ENCODE measurements around the gene DYNLT2. TPM values are rescaled to one million over a fixed set of nuclear protein-coding genes. Genes with fewer than 3 reads are reported as not detected.

The DYNLT2 gene
- 5.6 TPM for polyA plus RNA-seq (2012; ENCODE audit: insufficient read depth, insufficient read length)

DNA sequence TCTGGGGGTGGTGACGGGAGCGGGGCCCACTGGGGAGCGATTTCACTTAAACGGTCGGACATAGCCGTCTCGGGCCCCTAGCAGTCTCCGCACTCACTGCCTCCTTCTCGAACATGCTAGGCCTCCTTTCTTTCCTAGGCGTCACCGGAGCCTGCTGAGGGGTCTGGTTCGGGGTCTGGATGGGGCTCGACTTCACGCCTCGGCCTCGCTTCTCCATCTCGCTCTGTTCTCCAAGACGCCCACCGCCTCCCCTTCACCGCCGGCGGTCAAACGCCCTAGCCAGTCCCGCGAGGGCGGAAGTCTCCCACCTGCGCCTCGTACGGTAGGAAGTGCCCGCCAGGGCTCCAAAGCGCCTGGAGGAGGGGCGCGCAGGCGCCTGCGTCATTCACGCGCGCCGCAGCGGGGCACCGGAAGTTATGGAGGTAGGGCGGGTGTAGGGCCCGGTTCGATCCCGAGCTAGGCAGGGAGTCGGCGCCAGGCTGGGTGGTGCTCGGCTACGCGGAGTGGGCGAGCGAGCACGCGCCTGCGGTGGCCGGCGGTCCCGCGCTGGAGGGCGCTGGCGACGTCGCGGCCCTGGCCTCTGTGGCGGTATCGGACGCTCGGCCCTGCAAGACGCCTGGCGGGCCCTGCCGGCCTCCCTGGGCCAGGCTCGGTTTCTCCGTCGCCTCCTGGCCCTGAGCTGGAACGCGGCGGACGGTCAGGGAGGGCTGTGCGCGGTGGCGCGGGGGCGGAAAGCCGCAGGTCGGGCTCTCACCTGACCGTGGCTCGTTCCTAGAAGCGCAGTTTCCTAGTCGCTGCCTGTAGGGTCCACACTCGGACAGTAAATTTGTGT, at the start of gene DYNLT2, which contains the start of gene ERMARD:
DYNLT2 (minus strand) TSS at position 331 of the 832 bp plus-strand sequence; CDS start at position 217, 114 bp downstream.
ERMARD (plus strand) TSS at position 381 of the 832 bp plus-strand sequence; CDS start at position 417, 36 bp downstream.
- DNase-seq (ENCODE audit: low read depth, low spot score) = peak; percentile 89
- H3K4me3 ChIP-seq (ENCODE audit: low read length) = peak within 1 kb of the TSS; percentile 89

GRCh38 chr6:169800668-169801395, 49.5 kb upstream of the DYNLT2 start:
- no peak for DNase-seq (ENCODE audit: low read depth, low spot score)
- no peak overlapping the region for H3K4me3 ChIP-seq (ENCODE audit: low read length)

DNA sequence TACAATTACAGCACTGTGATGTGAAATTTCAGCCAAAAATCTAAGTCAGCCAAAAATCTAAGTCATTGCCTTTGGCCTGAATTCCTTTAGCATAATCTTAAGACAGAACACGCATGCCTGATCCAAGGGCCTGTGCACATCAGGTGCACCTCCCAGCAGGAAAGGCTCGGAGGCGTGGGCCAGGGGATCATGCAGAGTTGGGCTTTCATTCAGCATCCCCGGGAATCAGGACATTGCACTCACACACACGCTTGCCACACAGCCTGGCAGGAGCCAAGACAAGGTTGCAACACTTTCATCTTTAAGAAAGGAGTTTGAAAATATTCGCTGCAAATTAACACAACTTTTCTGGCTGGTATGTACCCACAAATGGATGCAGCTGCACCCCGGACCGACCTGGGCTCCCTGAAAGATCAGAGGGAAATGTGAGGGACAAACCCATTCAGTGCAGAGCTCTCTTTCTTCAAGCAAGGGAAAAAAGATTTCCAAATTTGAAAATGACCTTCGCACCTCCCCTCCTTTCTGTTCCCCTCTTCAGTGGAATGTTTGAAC, 48.8 kb upstream of the DYNLT2 start:
- no peak for DNase-seq (ENCODE audit: low read depth, low spot score)
- no peak overlapping the region for H3K4me3 ChIP-seq (ENCODE audit: low read length)

DNA sequence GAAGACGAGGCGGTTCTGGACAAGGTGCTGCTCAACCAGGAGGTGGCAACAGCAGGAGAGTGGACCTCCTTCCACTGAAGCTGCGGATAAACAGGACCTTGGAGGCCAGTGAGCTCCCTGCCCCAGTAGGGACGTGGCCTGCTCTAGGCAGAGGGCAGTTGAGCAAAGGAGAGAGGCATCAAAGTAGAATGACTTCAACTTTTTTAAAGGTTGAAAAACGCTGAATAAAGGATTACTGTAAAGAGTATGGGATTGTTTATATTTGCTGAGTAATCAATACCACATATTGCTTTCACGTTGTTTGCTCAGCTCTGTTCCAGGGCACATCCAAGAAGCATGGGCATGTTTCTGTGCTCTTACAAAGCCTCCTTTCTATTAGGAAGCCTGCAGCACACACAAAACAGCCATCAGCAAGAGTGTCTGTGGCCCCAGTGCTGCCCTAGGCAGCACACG, 48.1 kb upstream of the DYNLT2 start:
- DNase-seq (ENCODE audit: low read depth, low spot score) = no peak
- no peak overlapping the region for H3K4me3 ChIP-seq (ENCODE audit: low read length)

GRCh38 chr6:169798764-169799473, 47.5 kb upstream of the DYNLT2 start:
- no peak for DNase-seq (ENCODE audit: low read depth, low spot score)
- H3K4me3 ChIP-seq (ENCODE audit: low read length) = no peak overlapping the region

DNA sequence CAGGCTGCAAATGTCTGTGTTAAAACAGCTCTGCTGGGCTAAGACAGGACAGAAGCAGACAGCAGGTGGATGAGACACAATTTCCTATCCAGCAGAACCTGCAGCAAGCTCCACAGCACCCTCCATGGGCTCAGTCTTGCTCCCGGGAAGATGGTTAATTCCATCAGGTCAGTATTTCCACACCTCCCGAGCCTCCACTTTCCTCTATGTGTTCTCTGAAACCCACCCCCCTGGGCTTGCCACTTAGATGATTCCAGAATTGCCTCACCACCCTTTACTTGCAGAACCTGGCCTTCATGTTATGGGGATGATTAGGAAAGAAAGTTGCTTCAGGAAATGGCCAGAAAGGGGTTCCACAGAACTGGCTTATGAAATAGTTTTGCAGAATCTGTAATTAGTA, 43.8 kb upstream of the DYNLT2 start:
- no peak for DNase-seq (ENCODE audit: low read depth, low spot score)
- H3K4me3 ChIP-seq (ENCODE audit: low read length) = no peak overlapping the region

GRCh38 chr6:169794317-169795055, 43.1 kb upstream of the DYNLT2 start:
- DNase-seq (ENCODE audit: low read depth, low spot score) = peak; percentile 37

GRCh38 chr6:169793408-169793807, 42.0 kb upstream of the DYNLT2 start:
- no peak overlapping the region for H3K4me3 ChIP-seq (ENCODE audit: low read length)
- peak; percentile 90 for DNase-seq (ENCODE audit: low read depth, low spot score)

More at GRCh38 chr6:169794317-169795055, 43.1 kb upstream of the DYNLT2 start:
- H3K4me3 ChIP-seq (ENCODE audit: low read length) = no peak overlapping the region

DNA sequence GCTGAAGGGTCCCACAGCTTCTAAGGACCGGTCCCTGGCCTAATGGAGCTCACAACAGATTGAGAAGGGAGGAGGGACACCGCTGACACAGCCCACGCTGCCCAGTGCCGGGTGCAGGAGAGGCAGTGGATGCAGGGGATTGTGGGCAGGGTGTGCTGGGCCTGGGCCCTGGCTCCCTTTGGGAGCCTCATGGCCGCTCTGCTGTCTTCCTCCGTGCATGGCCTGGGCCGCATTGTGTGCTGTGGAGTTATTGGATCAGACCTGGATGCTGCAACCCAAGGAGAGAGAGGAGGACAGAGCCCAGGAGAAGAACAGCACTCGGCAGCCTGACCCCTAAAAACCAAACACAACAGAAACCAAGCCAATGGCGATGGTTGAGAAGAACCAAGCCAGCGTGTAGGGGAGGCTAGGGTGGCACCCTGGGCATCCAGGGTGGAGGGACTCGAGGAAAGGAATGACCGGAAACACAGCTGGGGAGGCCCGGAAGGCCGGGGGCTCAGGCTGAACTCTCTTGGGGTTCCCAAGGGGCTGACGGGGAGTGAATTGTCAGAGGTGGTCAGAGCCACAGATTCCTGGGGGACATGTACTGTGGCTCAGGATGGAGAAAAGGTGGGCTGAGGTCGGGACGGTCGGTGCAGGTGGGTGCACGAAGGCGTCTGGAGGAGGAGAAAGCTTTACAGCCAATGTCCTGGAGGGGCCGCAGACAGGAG, 41.1 kb upstream of the DYNLT2 start:
- H3K4me3 ChIP-seq (ENCODE audit: low read length) = no peak overlapping the region
- no peak for DNase-seq (ENCODE audit: low read depth, low spot score)

DNA sequence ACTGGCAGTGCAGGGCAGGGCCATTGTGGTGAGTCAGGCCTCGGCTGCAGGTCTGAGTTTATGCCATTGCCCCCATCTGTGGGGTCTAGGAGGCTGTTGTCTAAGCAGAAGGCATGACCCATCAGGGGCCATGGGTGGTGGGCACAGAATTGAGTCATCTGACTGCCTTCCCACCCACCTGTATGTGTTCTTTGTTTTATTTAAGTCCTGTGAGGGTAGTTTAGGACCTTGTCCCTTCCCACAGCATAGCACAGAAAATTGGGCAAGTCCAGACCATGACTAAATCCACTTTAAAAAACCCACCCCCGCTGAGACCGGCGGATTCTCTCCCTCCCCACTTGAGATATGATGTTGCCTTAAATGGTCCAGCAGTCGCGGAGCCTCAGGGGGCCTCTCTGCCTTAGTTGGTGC, 40.4 kb upstream of the DYNLT2 start:
- DNase-seq (ENCODE audit: low read depth, low spot score) = no peak
- H3K4me3 ChIP-seq (ENCODE audit: low read length) = no peak overlapping the region

- peak overlapping the region; percentile 32 for H3K4me3 ChIP-seq (ENCODE audit: low read length)
- DNase-seq (ENCODE audit: low read depth, low spot score) = no peak
Measured at GRCh38 chr6:169789944-169790927, 38.9 kb upstream of the DYNLT2 start.

GRCh38 chr6:169789146-169789943, 38.0 kb upstream of the DYNLT2 start:
- peak overlapping the region; percentile 32; the same call in 1 of the 2 replicates for H3K4me3 ChIP-seq (ENCODE audit: low read length)
- no peak for DNase-seq (ENCODE audit: low read depth, low spot score)

DNA sequence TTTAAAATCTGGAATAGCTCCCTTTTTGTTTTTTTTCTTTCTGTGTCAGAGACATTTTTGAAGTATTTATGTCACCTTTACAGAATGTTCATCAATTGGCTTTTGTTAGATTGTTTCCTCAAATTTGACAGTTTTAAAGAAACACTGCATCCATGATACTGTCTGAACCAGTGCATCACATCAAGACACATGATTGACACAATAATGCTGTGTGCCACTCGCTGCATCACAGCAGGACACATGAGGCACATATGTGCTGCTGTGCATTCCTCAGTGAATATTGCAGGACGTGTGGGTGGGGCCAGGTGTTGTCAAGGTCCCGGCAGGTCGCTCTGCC, 37.4 kb upstream of the DYNLT2 start:
- H3K4me3 ChIP-seq (ENCODE audit: low read length) = no peak overlapping the region
- DNase-seq (ENCODE audit: low read depth, low spot score) = no peak

DNA sequence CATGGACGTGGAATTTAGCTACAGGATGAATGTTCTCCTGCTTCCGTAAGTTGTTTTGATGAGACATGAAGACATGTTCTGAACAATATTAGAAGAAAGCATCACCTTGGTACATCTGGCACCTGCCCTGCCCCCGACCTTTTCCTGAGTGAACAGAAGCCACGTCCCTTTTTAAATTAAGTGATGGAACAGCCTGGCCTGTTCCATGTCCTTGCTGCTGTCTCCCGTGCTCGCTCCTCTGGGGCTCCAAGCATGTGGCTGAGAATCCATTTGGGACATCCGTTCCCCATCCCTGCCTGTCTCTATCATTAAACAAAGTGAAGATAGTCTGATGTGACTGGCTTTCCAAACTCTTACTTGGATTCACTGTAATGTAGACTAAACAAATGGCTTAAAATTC, 36.4 kb upstream of the DYNLT2 start:
- H3K4me3 ChIP-seq (ENCODE audit: low read length) = no peak overlapping the region

DNA sequence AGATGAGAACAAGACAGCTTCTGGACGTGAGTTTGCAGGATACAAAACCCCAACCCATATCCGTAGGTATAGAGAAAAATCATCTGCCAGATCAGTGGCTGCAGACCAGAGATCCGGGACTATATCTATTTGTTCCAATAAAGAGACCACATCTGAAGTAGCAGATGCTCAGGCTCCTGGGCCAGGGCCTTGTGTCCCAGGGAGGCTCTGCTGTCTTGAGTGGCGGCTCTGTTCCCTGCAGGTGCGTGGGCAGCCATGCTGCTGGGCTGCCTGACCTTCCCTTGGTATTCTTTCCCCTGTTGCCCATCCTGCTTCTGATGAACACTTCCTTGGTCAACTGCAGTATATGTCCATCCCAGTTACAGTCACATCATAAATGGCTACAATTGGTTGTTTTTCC, 35.0 kb upstream of the DYNLT2 start:
- DNase-seq (ENCODE audit: low read depth, low spot score) = no peak
- no peak overlapping the region for H3K4me3 ChIP-seq (ENCODE audit: low read length)

More for the DNA sequence above, 36.4 kb upstream of the DYNLT2 start:
- DNase-seq (ENCODE audit: low read depth, low spot score) = no peak

DNA sequence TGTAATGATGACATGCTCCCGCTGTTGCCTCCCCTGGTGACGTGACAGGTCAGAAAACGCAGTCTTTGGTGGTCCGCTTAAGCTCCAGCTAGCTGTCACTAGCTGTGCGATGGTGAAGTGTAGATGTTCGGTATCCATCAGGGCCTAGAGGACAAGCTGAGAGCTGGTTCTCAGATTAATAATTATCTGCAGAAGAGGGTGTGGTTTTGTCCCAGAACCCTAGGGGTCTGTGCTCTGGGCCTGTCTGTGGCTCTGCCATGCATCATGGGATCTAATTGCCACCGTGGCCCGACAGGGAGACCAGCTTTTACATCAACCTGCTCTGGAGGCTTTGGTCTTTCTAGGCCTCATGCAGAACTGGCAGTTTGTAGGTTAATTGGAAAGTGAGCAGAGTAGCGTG, 34.2 kb upstream of the DYNLT2 start:
- H3K4me3 ChIP-seq (ENCODE audit: low read length) = no peak overlapping the region
- DNase-seq (ENCODE audit: low read depth, low spot score) = no peak

All from Jurkat, Clone E6-1 (cell line).